Fibroblast of skin of right biceps (primary cell): ENCODE measurements around the gene GEMIN5.

Source experiments
- DNase-seq: peaks from one replicate; pipeline ENCODE4 v3.0.0-alpha.2; 2013

GEMIN5 gene

GRCh38 chr5:154881986-154882385 lies 56.0 kb downstream of the GEMIN5 start:
- no peak for DNase-seq

GRCh38 chr5:154878642-154879335 lies 59.2 kb downstream of the GEMIN5 start:
- DNase-seq: peak; percentile 3

GRCh38 chr5:154873791-154874331 lies 64.2 kb downstream of the GEMIN5 start:
- no peak for DNase-seq

GRCh38 chr5:154871734-154872133 lies 66.3 kb downstream of the GEMIN5 start:
- no peak for DNase-seq

- DNase-seq: no peak
Measured at GRCh38 chr5:154868702-154869101, 69.3 kb downstream of the GEMIN5 start.

DNA sequence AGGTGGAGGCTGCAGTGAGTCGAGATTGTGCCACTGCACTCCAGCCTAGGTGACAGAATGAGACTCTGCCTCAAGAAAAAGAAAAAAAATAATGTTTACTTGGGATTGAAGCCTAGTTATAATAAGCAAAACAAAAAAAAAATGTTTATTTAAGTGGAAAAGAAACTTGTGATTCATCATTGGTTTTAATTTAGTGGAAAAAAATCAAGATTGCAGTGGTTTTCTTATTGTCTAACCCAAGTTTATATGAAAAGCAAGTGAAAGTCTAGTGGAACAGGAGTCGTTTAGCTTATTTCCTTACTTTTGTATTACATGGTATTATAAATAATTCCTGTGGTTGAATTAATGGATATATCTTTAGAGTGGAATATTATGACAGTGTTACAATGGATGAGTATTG lies 71.2 kb downstream of the GEMIN5 start:
- no peak for DNase-seq

DNA sequence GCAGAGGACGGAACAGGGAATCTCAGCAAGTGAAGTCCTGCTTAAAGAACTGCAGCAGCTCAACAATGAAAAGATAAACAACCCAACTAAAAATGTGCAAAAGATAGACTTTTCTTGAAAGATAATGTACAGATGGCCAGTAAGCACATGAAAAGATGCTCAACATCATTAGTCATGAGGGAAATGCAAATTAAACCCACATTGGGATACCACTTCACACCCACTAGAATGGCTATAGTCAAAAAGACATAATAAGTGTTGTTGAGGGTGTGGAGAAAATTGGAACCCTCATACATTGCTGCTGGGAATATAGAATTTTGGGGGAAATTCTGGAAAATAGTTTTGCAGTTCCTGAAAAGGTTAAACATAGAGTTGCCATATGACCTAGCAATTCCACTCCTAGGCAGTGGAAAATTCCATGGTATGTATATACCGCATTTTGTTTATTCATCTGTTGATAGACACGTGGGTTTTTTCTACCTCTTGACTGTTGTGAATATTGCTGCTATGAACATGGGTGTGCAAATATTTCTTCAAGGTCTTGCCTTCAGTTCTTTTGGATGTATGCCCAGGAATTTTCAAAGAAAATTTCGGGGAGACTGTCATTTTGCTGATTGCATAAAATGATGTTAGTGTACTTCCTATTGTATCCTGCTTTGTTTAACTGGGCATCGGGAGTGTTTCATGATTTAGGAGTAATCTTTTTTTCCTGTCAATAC lies 72.4 kb downstream of the GEMIN5 start:
- no peak for DNase-seq

DNA sequence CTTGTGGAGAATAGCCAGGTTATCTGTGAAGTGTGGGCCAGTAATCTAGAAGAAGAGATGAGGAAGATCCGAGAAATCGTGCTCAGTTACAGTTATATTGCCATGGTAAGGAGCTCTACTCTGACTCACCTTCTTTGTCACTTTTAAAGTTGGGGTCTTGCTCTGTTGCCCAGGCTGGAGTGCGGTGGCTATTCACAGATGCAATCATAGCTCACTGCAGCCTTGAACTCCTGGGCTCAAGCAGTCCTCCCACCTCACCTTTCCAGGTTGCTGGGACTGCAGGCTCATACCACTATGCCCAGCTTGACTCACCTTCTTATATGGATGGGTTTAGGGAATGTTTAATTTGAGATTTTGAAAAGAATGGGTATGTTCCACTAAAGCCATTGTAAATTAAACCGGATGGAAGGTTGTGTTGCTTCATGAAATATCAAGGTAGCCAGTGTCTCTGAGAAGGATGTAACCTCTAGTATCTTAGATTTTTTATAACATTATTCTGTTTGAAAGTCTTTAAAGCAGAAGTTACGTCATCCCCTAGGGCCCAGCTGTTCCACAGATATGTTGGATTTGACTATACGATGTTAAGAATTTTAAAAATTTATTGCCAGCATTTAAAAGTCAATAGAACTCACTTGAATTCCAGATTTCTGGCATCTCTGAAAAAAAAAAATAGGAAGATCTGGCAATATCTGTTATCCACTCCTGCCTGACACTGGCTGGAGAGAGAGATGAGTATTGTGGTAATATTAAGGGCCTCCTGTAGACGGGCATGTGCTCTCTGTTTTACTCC lies 74.5 kb downstream of the GEMIN5 start:
- DNase-seq: no peak

DNA sequence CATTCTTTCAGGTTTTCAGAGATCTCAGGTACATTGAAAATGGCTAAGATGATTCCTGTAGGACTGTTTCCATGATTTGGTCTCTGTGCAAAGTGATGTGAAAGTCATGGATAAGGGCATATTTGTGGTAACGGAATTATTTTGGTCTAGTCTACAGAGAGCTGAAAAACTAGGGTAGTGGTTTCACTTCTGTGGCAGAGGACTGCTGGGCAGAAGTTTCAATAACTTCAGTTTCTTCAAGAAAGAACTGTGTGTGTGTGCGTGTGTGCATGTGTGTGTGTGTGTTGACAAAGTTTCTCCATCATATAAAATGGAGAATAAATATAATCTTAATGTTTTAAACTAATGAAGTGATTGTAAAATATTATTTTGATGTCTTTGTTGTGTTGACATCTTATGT lies 75.2 kb downstream of the GEMIN5 start:
- DNase-seq: no peak

DNA sequence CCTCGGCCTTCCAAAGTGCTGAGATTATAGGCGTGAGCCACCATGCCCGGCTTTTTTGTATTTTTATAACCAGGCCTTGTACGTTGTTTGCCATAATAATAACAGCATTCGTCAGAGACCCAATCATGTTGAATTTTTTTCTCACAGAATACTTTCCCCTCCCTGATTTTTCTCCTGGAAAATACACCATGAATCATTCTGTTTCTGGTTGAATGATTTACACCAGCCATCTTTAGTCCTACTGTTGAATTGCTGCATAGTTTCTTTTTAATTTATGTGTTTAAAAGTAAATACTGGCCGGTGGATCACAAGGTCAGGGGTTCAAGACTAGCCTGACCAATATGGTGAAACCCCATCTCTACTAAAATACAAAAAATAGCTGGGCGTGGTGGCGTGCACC lies 76.1 kb downstream of the GEMIN5 start:
- DNase-seq: no peak

DNA sequence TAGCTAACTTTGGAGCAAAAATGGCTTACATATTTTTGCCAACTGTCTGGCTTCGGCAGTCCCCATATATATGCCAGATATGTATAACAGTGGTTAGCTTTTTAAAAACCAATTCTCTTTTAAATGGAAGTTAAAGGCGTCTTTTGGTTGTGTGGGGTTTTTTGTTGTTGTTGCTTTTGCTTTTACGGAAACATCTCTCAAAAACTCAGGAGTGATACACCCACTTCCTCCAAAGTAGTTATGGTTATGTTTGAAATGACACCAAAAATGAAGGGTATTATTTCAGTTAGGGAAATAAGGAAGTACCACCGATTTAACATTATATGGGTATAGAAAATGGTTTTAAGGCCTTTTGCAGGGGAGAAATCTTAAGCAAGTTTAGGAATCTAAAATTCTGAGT lies 77.2 kb downstream of the GEMIN5 start:
- DNase-seq: no peak

GRCh38 chr5:154860123-154860522 lies 77.9 kb downstream of the GEMIN5 start:
- peak; percentile 75 for DNase-seq

DNA sequence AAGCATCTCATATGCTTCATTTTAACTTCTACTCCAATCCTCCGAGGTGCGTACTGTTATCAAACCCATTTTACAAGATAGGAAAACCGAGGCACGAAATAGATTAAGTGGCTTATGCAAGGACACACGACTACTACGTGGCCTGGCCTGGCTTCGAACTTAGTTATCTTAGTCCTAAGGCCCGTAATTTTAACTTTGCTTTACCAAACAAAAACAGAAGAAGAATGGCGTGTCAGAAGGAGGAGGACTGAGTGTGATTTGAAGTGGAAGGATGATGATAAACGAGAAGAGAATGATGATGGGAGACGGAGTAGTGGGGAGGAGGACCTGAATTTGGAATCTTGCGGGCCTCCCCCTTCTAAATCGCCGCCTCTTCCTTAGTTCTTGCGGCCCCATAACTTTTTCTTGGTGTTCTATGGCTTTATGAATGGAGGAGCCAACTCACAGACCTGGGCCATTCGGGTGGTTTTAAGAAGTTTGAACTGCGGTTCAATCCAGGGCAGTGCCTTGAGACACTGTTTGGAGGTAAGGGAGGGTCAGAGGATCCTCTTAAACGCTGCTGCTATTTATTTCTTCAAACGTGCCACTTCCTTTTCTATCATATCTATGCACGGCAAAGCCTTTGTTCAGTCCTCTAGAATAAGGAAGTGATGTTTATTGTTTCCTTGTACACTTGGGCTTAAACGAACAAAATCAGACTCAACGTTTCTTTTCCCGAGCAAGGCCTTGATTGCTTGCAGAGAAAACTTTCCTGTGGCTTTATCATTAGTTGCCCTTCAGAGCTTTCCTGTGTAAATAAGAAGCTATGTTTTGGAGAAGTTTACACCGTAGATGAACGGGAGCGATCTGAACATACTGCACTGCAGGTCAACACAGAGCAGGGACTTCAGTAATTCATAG lies 78.8 kb downstream of the GEMIN5 start:
- no peak for DNase-seq

- DNase-seq: peak; percentile 98
Measured at GRCh38 chr5:154858297-154858971, 79.6 kb downstream of the GEMIN5 start, which contains the start of gene CNOT8. Gene CNOT8, plus strand, starts transcription at chr5:154858627. Its CDS starts 4,652 bp downstream, at chr5:154863279.

DNA sequence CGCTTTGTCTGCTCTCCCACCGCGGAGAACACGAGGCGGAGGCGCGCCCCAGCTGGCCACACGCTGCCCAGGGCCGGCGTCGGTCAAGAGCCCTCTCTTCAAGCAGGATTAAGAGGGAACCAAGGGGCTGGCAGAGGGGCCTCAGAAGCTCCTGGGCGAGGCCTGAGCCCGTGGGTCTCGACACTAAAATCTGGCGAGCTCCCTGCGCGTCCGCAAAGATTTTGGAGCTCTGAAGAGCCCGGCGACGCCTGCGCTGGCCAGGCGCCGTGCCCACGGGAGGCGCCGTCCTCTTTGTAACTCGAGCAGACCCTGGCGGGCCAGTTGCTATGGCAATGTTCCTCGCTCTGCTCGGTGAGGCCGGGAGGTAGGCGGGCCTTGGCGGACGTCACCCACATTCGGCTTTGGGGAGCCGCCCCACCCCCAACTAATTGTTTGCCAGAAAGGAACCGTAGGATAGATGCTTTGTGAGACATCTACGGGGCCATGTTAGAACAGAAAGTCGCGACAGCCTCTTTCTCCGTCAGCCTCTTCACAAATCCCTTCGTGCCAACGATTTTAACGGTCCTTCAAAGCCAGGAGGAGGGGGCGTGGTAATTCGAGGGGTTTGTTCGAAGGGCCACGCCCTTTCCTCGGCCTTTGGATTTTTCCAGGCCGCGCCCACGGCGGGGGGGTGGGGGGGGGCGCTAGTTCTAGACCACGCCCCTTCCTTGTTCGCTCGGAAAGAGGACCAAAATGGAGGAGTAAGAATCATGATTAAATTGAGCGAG lies 80.3 kb downstream of the GEMIN5 start:
- peak; percentile 98 for DNase-seq

- DNase-seq: no peak
Measured at GRCh38 chr5:154851351-154851750, 86.7 kb downstream of the GEMIN5 start.

- peak; percentile 75 for DNase-seq
Measured at GRCh38 chr5:154850255-154851062, 87.6 kb downstream of the GEMIN5 start, which contains the start of gene FAXDC2. Gene FAXDC2, minus strand, starts transcription at chr5:154850603. Its CDS starts 12,425 bp downstream, at chr5:154838178.

DNA sequence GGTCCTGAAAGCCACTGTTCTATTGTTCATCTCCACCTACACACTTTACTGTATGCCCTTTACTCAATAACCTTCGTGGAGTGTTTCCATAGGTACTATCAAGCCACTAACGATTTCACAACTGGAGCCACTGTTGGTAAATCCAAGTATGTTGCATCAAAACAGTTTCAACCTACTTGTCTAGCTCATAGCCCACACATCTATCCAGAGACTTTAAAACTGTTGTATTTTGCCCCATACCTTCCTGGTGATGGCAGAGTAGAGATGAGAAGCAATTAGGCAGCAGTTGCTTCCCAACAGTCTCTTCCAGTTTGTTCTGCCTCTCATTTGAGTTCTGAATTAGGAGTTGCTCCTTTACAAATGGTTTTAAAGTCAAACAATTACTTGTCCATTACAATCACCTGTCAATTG lies 88.2 kb downstream of the GEMIN5 start:
- DNase-seq: no peak

GRCh38 chr5:154849264-154849785 lies 88.7 kb downstream of the GEMIN5 start:
- no peak for DNase-seq

GRCh38 chr5:154844809-154845208 lies 93.2 kb downstream of the GEMIN5 start:
- DNase-seq: no peak
